Measurements from ENCODE around the gene IRF4. TPM values are rescaled to one million over a fixed set of nuclear protein-coding genes. Genes with fewer than 3 reads are reported as not detected.
"Not testable (repeated sequence)": the region's sequence is repeated elsewhere in the genome, so short reads cannot be mapped to it uniquely, and the experiment has no call there.

Gene IRF4
- total RNA-seq, 4 donors from 2014 or later = 0.54 to 2.3 (median 1.3) TPM

DNA sequence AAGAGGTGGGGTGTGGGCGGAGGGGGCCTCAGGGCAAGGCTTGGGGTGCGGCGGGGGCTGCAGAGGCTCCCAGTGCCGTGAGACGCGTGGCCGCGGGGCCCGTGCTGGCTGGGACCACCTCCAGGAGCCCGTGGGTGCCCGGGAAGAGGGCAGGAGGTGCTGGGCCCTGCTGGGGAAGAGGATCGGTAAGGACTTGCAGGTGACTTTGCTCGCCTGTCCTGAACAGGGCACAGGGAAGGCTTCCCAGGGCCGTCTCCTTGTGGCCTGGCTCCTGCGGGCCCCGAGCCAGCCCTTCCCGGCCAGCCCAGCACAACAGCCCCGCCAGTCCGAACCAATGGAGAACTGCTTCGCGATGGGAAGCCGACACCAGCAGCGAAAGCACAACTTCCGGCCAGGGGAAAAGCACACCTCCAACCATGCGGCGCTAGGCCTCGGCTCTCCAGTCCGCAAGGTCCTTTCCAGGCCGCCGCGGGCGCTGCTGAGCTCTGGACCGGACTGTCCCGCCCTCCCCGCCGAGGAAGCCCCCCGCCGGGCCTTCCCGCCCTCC is 32.3 kb downstream of the IRF4 start:
- H3K27me3 ChIP-seq = no peaks in the 10 kb centered on the region

DNA sequence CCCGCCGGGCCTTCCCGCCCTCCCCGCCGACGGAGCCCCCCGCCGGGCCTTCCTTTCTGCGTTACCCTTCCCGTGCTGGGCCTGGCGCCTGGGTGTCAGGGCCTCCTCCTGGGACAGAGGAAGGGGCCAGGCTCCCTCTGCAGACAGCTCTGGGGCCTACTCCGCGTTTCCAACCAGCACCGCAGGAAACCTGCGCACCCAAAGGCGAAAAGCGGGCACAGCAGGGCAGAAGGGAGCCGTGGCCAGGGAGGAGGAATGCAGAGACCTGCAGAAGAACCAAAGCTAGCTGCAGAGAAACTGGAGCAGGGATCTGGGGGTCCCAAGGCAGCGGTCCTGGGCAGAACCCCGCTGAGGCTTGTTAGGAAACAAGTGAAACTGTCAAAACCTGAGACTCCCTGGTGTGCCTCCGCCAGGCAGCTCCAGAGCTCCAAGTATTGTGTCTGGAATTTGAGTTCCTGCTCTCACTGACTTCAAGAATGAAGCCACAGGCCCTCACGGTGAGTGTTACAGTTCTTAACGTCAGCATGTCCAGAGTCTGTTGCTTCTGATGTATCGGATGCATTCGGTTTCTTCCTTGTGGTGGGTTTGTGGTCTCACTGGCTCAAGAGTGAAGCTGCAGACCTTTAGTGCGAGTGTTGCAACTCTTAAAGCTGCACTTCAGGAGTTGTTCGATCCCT is 33.3 kb downstream of the IRF4 start:
- DNase-seq = no peak

More for the DNA sequence above, 32.3 kb downstream of the IRF4 start:
- H3K36me3 ChIP-seq = no peaks in the 10 kb centered on the region
- H3K27ac ChIP-seq = no peak overlapping the region
- no peak for DNase-seq
- WGBS, 2 donors = 94 to 95% methylated on average over 28 to 33 of the region's 39 CpGs
- intact Hi-C loops (cut with DNase I) = no loop called here
- TF ChIP-seq POLR2A (IDR thresholded peaks at IDR 0.05) = no peak
- TF ChIP-seq, protein P1, sequence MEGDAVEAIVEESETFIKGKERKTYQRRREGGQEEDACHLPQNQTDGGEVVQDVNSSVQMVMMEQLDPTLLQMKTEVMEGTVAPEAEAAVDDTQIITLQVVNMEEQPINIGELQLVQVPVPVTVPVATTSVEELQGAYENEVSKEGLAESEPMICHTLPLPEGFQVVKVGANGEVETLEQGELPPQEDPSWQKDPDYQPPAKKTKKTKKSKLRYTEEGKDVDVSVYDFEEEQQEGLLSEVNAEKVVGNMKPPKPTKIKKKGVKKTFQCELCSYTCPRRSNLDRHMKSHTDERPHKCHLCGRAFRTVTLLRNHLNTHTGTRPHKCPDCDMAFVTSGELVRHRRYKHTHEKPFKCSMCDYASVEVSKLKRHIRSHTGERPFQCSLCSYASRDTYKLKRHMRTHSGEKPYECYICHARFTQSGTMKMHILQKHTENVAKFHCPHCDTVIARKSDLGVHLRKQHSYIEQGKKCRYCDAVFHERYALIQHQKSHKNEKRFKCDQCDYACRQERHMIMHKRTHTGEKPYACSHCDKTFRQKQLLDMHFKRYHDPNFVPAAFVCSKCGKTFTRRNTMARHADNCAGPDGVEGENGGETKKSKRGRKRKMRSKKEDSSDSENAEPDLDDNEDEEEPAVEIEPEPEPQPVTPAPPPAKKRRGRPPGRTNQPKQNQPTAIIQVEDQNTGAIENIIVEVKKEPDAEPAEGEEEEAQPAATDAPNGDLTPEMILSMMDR (IDR thresholded peaks at IDR 0.05) = no peak
- no peaks in the 10 kb centered on the region for H3K9me3 ChIP-seq
- no peak overlapping the region for H3K4me3 ChIP-seq (replicated peaks in 1 of 3)
- H3K4me1 ChIP-seq = peaks cover 0 to 8% of the 10 kb centered on the region in 2 donors

DNA sequence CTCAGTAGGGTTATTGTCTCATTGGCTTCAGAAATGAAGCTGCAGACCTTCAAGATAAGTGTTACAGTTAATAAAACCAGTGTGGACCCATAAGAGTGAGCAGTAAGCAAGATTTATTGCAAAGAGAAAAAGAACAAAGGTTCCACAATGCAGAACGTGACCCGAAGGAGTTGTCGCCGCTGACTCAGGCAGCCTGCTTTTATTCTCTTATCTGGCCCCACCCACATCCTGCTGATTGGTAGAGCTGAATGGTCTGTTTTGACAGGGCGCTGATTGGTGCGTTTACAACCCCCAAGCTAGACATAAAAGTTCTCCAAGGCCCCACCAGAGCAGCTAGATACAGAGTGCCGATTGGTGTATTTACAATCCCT is 33.9 kb downstream of the IRF4 start:
- intact Hi-C loops (cut with DNase I); H3K9me3 ChIP-seq; H3K4me1 ChIP-seq; H3K4me3 ChIP-seq (replicated peaks in 1 of 3); H3K27me3 ChIP-seq; H3K27ac ChIP-seq; H3K36me3 ChIP-seq; DNase-seq: not testable (repeated sequence)
- 61 to 90% methylated on average over 7 of the region's 7 CpGs for WGBS, 2 donors

More for the DNA sequence above, 33.3 kb downstream of the IRF4 start:
- intact Hi-C loops (cut with DNase I) = no loop called here
- H3K27ac ChIP-seq = no peak overlapping the region
- H3K27me3 ChIP-seq = no peaks in the 10 kb centered on the region
- H3K4me3 ChIP-seq (replicated peaks in 1 of 3) = no peak overlapping the region
- H3K36me3 ChIP-seq = no peaks in the 10 kb centered on the region
- whole genome bisulfite sequencing, 2 donors = 88 to 89% methylated on average over 16 to 17 of the region's 27 CpGs
- peaks cover 0 to 8% of the 10 kb centered on the region in 2 donors for H3K4me1 ChIP-seq
- no peaks in the 10 kb centered on the region for H3K9me3 ChIP-seq
- TF ChIP-seq, protein P1 (IDR thresholded peaks at IDR 0.05) = no peak
- no peak for TF ChIP-seq POLR2A (IDR thresholded peaks at IDR 0.05)

DNA sequence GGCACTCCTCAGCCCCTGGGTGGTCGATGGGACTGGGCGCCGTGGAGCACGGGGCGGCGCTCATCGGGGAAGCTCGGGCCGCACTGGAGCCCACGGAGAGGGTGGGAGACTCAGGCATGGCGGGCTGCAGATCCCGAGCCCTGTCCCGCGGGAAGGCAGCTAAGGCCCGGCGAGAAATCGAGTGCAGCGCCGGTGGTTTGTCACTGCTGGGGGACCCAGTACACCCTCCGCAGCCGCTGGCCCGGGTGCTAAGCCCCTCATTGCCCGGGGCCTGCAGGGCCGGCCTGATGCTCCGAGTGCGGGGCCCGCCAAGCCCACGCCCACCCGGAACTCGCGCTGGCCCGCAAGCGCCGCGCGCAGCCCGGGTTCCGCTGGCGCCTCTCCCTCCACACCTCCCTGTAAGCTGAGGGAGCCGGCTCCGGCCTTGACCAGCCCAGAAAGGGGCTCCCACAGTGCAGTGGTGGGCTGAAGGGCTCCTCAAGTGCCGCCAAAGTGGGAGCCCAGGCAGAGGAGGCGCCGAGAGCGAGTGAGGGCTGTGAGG is 34.7 kb downstream of the IRF4 start:
- H3K36me3 ChIP-seq; H3K4me3 ChIP-seq (replicated peaks in 1 of 3); DNase-seq; H3K9me3 ChIP-seq; H3K27me3 ChIP-seq; intact Hi-C loops (cut with DNase I); H3K27ac ChIP-seq; H3K4me1 ChIP-seq: not testable (repeated sequence)
- 92 to 97% methylated on average over 19 to 33 of the region's 45 CpGs for WGBS, 2 donors

DNA sequence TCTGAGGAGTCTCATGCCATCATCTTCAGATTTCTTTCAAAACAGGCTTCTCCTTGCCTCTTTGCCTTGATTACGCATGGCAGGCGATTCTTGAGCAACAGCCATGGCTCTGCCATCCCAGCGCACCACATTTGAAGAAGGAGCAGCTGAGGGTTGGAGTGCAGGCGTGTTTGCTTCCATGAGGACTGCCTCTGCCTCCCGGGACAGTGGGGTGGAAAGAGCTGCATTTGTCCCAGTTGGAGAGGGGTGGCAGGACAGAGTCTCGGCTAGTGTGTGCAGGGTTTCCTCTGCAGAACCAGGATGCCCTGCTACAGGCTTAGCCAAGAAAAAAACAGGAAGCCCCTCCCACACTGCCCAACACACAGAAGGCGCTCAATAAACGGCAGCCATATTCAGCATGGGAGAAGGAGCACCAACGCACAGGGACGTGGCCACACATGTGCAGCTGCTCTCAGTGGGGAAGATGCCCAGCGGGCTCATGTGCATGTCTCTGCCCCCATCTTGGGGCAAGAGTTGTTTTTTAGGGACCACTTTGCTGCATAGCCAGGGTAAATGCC is 36.6 kb downstream of the IRF4 start:
- intact Hi-C loops (cut with DNase I) = no loop called here
- Histone ChIP-seq H3K27ac (no peak overlapping the region), H3K36me3 (no peaks in the 10 kb centered on the region), H3K4me1 (peaks cover 0 to 7% of the 10 kb centered on the region in 2 donors), H3K27me3 (no peaks in the 10 kb centered on the region), H3K4me3 (replicated peaks in 1 of 3) (no peak overlapping the region), H3K9me3 (no peaks in the 10 kb centered on the region)
- WGBS, 2 donors = 83 to 85% methylated on average over 10 to 11 of the region's 11 CpGs
- TF ChIP-seq POLR2A (IDR thresholded peaks at IDR 0.05) = no peak
- TF ChIP-seq, protein P1 (IDR thresholded peaks at IDR 0.05) = no peak
- DNase-seq = no peak

DNA sequence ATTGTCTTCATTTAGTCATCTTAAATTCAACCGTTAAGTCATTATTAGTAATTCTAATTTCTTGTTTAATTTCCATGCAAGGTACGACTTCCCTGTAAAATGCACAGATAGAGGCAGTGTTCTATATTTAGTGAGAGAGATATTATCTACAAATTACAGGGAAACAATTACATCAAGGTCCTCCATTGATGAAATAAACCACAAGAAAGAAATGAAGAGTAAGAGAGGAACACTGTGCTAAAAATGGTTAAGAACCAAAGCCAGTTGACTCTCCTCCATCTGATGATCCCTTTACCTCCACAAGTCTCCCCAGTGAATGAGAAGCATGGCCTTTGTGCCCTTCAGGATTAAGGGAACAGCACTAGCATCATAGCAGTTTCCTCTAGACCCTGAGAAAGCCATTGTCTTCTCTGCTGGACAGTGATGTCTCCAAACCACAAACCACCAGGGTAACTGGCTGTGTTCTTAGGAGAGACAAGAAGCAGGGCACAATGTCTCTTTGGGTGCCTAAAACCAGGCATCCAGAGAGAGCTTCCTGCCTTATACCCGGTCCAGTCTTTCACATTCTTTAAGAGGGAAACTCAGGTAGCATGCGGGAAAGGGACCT is 38.1 kb downstream of the IRF4 start:
- intact Hi-C loops (cut with DNase I) = no loop called here
- Histone ChIP-seq H3K27ac (no peak overlapping the region), H3K36me3 (no peaks in the 10 kb centered on the region), H3K4me3 (replicated peaks in 1 of 3) (no peak overlapping the region), H3K27me3 (no peaks in the 10 kb centered on the region), H3K4me1 (no peaks in the 10 kb centered on the region), H3K9me3 (no peaks in the 10 kb centered on the region)
- 80 to 84% methylated on average over 4 of the region's 4 CpGs for WGBS, 2 donors
- TF ChIP-seq, protein P1 (IDR thresholded peaks at IDR 0.05) = no peak
- no peak for TF ChIP-seq POLR2A (IDR thresholded peaks at IDR 0.05)
- no peak for DNase-seq
